Measurements from ENCODE around the gene COL13A1. TPM values are rescaled to one million over a fixed set of nuclear protein-coding genes. Genes with fewer than 3 reads are reported as not detected.

Gene COL13A1
- total and polyA plus RNA-seq, 2 donors from 2014 or later = 4.0 to 5.2 TPM

DNA sequence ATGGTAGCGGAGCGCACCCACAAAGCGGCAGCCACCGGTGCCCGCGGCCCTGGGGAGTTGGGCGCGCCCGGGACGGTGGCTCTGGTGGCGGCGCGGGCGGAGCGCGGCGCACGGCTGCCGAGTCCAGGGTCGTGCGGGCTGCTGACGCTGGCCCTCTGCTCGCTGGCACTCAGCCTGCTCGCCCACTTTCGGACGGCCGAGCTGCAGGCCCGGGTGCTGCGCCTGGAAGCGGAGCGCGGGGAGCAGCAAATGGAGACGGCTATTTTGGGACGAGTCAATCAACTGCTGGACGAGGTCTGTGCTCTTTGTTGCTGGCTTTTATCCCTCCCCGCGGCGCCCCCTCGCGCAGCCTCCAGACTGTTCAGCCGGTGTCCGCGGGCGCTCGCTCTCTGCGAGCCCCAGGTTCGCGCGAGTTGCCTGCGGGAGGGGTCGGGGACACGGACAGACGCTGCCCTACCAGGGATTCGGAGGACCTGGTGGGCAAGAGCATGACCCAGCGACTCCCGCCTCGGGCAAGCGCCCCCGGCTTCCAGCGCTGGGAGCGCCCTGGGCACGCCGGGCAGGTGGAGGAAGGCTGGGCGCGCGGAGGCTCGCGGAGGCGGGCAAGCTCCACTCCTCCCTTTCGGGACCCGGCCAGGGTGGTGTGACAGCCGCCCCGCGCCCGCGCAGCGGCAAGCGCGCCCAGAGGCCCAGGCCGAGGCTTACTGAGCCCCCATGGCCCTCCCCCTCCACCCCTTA lies 887 bp downstream of the COL13A1 start:
- DNase-seq = peak; percentile 74 to 83 (median 77)

DNA sequence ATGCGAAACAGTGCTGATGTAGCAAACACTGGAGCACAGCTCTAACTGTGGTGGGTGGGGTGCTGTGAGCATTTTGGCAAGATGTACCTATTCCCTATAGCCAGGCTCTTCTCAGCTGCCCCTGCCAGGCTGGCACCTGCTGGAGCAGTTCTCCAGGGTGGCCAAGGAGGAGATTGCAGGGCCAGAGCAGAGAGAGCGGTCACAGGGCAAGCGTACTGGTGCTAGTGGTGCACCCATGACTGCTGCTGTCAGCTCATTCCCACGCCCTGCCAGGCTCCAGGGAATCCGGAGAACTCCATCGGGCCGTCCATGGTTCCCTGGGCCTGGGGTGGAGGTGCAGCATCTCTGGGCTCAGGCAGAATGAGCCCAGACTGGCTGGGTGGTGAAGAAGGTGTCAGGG lies 2.1 kb downstream of the COL13A1 start:
- Histone ChIP-seq H3K4me3 (ENCODE audit: low read length in 3 of 3) (no peak overlapping the region), H3K9me3 (ENCODE audit: control insufficient read depth in 2 of 3, insufficient read depth in 1 of 3, low read length in 3 of 3) (no peaks in the 10 kb centered on the region), H3K36me3 (ENCODE audit: control insufficient read depth in 2 of 3, insufficient read depth in 3 of 3, low read length in 3 of 3) (no peaks in the 10 kb centered on the region), H3K27me3 (ENCODE audit: control insufficient read depth, insufficient read depth, low read length) (no peaks in the 10 kb centered on the region), H3K27ac (ENCODE audit: low read depth in 2 of 2, low read length in 2 of 2) (no peak overlapping the region), H3K9ac (ENCODE audit: low read length in 3 of 3) (no peak overlapping the region), H3K4me1 (ENCODE audit: control insufficient read depth in 2 of 3, insufficient read depth in 2 of 3, low read depth in 1 of 3, low read length in 3 of 3) (peaks cover 0 to 13% (median 0%) of the 10 kb centered on the region in 3 donors)
- TF ChIP-seq, protein P1, sequence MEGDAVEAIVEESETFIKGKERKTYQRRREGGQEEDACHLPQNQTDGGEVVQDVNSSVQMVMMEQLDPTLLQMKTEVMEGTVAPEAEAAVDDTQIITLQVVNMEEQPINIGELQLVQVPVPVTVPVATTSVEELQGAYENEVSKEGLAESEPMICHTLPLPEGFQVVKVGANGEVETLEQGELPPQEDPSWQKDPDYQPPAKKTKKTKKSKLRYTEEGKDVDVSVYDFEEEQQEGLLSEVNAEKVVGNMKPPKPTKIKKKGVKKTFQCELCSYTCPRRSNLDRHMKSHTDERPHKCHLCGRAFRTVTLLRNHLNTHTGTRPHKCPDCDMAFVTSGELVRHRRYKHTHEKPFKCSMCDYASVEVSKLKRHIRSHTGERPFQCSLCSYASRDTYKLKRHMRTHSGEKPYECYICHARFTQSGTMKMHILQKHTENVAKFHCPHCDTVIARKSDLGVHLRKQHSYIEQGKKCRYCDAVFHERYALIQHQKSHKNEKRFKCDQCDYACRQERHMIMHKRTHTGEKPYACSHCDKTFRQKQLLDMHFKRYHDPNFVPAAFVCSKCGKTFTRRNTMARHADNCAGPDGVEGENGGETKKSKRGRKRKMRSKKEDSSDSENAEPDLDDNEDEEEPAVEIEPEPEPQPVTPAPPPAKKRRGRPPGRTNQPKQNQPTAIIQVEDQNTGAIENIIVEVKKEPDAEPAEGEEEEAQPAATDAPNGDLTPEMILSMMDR (IDR thresholded peaks at IDR 0.05; ENCODE audit: borderline replicate concordance, extremely low read depth, insufficient read depth) = no peak
- DNase-seq (no peak), FAIRE-seq (no peak)
- intact Hi-C loops (cut with DNase I) = no loop called here

More for the DNA sequence above, 887 bp downstream of the COL13A1 start:
- H3K27ac ChIP-seq (ENCODE audit: low read depth in 2 of 2, low read length in 2 of 2) = no peak overlapping the region
- H3K4me1 ChIP-seq (ENCODE audit: control insufficient read depth in 2 of 3, insufficient read depth in 2 of 3, low read depth in 1 of 3, low read length in 3 of 3) = peaks cover 0 to 13% (median 0%) of the 10 kb centered on the region in 3 donors
- H3K36me3 ChIP-seq (ENCODE audit: control insufficient read depth in 2 of 3, insufficient read depth in 3 of 3, low read length in 3 of 3) = no peaks in the 10 kb centered on the region
- H3K27me3 ChIP-seq (ENCODE audit: control insufficient read depth, insufficient read depth, low read length) = no peaks in the 10 kb centered on the region
- H3K4me3 ChIP-seq (ENCODE audit: low read length in 3 of 3) = peak overlapping the region; percentile 24 to 51 (median 50)
- H3K9ac ChIP-seq (ENCODE audit: low read length in 3 of 3) = peak overlapping the region in 1 of 3 donors; percentile 36
- intact Hi-C loops (cut with DNase I) = no loop called here
- H3K9me3 ChIP-seq (ENCODE audit: control insufficient read depth in 2 of 3, insufficient read depth in 1 of 3, low read length in 3 of 3) = no peaks in the 10 kb centered on the region
- TF ChIP-seq, protein P1 (IDR thresholded peaks at IDR 0.05; ENCODE audit: borderline replicate concordance, extremely low read depth, insufficient read depth) = no peak
- FAIRE-seq = no peak

DNA sequence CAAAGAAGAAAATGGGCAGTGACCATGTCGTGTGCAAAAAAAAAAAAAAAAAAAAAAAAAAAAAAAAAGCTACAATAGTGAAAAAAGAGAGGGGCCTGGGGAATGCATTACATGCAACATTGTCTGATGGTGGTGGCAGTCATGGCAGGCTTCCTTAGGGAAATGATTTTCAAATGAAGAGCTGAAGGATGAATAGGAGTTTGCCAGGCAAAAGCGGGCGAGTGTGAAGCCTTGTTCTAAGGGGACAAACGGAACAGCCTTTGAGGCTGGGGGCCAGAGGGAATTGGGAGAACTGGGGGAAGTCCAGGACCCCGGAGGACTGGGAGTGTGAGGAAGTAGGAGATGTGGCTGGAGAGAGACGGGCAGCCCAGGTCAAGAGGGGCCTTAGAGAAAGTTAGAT lies 3.1 kb downstream of the COL13A1 start:
- H3K9ac ChIP-seq (ENCODE audit: low read length in 3 of 3) = no peak overlapping the region
- no peak overlapping the region for H3K27ac ChIP-seq (ENCODE audit: low read depth in 2 of 2, low read length in 2 of 2)
- intact Hi-C loops (cut with DNase I) = no loop called here
- no peak for FAIRE-seq
- no peaks in the 10 kb centered on the region for H3K27me3 ChIP-seq (ENCODE audit: control insufficient read depth, insufficient read depth, low read length)
- peaks cover 0 to 13% (median 0%) of the 10 kb centered on the region in 3 donors for H3K4me1 ChIP-seq (ENCODE audit: control insufficient read depth in 2 of 3, insufficient read depth in 2 of 3, low read depth in 1 of 3, low read length in 3 of 3)
- H3K4me3 ChIP-seq (ENCODE audit: low read length in 3 of 3) = no peak overlapping the region
- no peak for DNase-seq
- no peaks in the 10 kb centered on the region for H3K36me3 ChIP-seq (ENCODE audit: control insufficient read depth in 2 of 3, insufficient read depth in 3 of 3, low read length in 3 of 3)
- no peaks in the 10 kb centered on the region for H3K9me3 ChIP-seq (ENCODE audit: control insufficient read depth in 2 of 3, insufficient read depth in 1 of 3, low read length in 3 of 3)
- TF ChIP-seq, protein P1 (IDR thresholded peaks at IDR 0.05; ENCODE audit: borderline replicate concordance, extremely low read depth, insufficient read depth) = no peak

All from kidney (tissue), 14 donors.